NCI-H146 treated with DMSO at 0.1 percent for 48 hours (cell line): ENCODE results near the gene SLC27A3.
"Not testable (repeated sequence)": the region's sequence is repeated elsewhere in the genome, so short reads cannot be mapped to it uniquely, and the experiment has no call there.

Experiments used
- DNase-seq: peaks from one replicate; lab custom pipeline; 2025; ENCODE audit not compliant: unreplicated experiment; lab: John Stamatoyannopoulos, UW

SLC27A3 gene

DNA sequence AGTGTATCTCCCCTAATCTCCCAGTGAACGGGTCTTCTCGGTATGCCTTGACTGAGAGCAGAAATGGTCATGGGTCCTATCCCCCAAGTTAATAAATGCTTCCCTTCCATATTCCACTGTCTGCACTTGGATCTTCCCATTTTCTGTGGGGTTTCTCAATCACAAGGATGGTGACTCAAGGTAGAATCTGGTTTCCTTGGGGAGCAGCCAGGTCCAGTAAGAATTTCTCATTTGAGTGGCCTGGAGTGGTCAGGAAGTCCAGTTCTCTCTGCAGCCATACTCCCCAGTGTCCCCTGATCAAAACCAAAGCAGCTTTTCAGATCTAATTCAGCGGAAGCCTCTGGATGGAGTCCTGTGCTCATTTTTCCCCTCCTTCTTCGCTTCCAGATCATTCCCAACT is 14.8 kb upstream of the SLC27A3 start:
- DNase-seq: no peak

DNA sequence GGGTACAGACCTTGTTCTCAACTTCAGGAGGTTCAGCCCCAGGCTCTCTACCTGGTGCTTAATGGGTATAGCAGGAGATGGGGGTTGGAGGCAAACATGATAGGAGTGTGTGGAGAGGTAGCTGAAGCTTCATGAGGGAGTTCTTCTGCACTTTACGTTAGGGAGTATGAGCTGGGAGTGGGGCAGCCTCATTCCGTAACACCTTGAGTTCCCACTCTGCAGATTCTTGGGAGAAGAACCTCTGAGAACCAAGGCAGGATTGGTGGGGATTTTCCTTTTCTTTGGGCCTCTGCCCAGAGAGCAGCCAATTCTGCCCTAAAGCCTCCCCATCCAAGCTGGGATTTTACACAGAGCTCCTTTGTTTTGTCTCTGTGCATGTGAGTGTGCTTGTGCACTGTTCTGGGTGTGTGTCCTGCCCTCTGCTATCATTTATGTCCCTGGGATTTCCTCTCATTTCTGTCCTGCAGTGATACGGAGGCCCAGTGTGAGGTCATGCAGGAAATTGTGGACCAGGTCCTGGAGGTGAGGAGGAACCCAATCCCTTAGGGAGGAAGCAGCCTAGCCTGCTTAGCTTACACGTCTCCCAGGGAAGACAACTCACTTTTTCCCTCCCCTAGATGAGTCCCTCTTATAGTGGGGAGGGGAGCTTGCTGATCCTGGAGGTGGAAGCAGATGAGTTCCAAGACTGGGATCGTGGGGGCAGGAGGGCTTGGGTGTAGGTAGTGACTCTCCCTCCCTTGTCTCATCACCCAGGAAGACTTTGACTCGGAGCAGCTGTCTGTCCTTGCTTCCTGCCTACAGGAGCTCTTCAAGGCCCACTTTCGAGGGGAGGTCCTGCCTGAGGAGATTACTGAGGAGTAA is 11.6 kb upstream of the SLC27A3 start:
- no peak for DNase-seq

DNA sequence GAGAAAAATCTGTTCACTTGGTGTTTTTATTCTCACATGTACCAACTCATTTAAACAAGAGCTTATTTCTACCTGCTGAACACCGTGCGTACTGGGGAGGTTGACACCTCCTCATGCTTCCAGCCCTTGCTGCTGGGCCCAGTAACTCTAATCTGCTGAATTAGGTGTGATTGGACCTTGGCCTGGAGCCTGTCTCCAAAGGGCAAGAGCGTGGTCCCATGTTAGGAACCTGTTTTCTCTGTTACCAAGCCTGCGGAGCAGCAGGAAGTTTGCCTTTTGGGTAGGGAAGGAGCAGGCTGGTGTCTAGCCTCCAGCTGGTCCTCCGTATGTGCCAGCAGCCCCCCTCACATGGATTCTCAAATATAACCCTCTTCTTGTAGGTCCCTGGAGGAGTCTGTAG is 10.9 kb upstream of the SLC27A3 start:
- no peak for DNase-seq

DNA sequence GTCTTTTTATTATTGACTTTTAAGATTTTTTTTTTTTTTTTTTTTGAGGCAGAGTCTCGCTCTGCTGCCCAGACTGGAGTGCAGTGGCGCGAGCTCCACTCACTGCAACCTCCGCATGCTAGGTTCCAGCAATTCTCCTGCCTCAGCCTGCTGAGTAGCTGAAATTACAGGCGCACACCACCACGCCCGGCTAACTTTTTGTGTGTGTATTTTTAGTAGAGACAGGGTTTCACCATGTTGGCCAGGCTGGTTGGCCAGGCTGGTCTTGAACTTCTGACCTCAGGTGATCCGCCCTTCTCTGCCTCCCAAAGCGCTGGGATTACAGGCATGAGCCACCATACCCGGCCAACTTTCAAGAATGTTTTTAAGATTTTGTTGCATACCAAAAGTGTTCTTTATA is 8.5 kb upstream of the SLC27A3 start:
- DNase-seq: not testable (repeated sequence)

DNA sequence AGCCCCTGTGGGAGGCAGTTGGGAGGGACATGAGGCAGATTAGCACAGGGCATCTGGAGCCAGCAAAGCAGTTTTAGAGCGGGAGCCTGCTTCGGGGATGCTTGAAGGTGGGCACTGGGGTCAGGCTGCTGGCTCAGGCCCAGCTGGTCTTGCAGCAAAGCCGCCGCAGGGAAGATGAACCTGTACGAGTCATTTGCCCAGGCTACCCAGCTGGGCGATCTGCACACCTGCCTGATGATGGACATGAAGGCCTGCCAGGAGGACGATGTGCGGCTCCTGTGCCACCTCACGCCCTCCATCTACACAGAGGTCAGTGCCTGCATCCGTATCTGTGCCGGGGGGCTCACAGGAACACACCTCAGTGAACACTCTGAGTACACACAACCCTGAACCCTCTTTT is 7.7 kb upstream of the SLC27A3 start:
- no peak for DNase-seq

DNA sequence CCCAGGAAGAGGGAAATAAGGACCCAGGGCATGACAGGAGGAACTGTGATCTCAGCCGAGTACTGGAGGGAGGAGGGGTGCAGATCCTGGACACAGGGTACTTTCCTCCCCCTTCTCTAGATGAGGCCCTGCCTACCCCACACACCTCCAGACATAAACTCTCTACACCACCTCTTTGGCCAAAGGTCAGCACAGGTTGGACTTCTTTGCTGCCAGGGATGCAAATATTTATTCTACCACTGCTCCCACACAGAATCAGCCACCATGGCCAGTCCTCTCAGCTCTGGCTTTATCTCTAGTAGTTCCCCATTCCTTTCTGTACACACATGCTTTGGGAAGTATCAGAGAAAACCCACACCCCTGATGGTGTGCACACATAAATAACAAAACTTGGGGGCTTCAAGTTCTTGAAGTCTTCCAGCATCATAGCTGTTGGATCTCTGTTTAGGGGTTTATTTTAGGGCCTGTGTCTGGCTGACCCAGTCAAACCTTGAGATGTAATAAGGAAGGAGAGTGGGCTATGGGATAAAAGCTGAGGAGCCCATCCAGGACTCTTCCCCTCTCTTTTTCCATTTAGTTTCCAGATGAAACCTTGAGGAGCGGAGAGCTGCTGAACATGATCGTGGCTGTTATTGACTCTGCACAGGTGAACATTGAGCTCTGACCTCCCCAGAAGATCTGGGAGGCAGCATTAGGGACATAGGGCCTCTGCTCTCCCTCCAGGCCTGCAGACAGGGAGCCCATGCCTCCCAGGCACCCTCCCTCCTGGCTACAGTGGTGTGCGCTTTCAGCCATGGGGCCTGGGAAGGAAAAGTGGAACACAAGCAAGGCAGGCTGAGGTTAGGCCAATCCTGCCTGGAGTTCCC is 6.7 kb upstream of the SLC27A3 start:
- DNase-seq: no peak

DNA sequence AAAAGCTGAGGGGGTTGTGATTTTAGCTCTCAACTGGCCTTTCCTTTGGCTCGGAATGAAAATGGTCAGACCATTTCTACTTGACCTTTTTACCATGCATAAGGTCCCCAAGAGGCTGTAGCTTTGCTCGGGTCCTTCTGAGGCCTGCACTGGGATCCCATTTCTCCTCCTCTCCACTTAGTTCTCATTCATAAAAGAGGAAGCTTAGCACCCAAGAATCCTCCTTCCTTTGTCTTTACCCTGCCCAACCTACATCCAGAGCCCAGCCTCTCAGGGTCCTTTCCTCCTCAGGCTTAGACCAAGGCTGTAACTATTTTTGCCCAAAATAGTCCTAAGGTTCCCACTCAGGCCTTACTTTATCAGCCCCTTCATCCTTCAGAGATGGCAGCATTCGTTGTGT is 6.0 kb upstream of the SLC27A3 start:
- no peak for DNase-seq

DNA sequence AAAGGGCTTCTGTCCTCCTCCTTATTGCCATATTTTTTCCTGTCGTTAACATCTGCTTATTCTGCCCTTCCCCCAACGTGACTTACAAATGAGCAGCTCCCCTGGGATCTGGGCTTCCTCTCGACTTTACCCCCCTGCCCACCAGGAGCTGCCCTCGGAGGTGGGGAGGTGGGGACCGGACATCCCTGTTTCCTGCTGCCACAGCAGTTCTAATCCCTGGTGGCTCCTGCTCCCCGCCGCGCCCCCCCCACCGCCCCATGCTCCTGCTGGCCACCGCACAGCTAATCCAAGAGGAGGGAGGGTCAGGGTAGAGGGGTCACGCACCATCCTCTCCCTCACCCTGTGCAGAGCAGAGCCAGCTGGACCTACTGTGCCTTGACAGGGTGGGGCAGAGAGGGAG is 4.4 kb upstream of the SLC27A3 start:
- DNase-seq: no peak

DNA sequence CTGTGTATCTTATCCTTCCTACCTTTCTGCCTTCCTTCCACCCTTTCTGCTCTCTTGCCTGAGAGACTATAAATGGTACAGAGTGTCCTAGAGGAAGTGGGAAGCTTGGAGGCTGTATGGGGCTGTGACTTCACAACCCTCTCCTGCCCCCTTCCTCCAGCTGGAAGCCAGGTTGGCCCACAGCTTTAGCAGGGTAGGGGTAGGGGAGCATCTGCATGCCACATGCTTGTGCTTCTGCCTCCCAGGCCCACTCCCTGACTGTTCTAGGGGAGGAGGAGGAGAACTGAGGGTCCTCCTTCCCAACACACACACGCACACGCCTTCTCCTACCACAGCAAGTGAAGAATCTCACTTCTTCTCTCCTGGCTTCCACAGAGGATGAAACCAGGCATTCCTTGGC is 3.9 kb upstream of the SLC27A3 start:
- DNase-seq: no peak

DNA sequence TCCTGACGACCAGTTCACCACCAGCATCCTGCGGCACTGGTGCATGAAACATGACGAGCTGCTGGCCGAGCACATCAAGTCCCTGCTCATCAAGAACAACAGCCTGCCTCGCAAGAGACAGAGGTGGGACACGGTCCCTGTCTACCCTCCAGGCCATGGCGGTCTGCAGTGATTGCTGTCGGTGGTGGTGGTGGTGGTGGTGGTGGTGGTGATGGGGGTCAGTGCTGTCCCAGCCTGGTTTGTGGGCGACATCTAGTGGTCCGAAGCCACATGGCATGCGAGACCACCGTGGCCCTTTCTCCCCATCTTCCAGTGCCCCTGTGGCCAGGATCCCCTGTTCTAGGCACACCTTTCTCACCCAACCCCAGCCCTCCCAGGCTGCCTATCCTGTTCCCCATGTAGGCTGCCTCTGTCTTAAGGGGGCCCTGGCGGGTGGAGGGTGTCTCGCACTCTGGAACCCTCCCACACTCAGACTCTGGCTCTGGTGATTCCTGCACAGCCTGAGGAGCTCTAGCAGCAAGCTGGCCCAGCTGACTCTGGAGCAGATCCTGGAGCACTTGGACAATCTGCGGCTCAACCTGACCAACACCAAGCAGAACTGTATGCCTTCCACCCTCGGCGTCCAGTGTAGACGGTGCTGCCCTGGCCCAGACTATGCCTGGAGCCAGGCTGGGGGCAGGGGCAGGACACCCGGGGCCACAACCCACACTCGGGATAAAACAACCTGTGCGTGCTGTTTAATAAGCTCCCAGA is 3.2 kb upstream of the SLC27A3 start:
- no peak for DNase-seq

DNA sequence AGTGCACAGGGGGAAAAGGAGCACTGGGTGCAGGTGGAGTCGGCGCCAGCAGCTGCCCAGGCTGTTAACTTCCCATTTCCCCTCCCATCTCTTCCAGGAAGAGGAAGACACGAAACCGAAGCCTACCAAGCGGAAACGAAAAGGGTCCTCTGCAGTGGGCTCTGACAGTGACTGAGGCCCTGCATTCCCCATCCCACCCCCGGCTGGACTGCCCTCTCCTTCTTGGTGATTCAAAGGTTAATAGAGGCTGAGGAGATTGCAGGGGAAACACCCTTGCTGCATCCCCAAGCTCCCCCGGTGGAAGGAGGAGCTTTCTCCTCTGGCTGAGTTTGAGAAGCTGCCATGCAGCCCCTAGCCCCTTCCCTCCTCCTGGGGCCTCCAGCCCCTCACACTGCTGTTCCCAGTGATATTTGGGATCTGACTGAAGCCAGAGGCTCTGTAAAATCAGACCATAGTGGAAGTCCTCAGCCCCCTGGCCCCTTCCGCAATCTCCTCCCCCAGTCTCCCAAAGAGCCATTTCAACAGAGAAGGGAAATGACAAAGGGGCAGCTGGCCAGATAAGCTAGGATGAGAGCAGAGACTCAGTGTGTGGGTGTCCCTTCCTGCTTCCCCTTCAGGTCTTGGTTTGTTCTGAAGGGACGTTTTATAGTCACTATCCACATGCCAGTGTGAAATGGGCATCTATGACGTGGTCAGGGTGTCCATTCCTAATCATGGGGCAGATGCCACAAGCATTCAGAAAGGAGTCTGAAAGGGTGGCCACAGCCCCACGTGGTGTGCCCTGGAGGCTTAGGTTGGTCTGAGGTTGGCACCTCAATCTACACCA is 1.9 kb upstream of the SLC27A3 start:
- DNase-seq: no peak

DNA sequence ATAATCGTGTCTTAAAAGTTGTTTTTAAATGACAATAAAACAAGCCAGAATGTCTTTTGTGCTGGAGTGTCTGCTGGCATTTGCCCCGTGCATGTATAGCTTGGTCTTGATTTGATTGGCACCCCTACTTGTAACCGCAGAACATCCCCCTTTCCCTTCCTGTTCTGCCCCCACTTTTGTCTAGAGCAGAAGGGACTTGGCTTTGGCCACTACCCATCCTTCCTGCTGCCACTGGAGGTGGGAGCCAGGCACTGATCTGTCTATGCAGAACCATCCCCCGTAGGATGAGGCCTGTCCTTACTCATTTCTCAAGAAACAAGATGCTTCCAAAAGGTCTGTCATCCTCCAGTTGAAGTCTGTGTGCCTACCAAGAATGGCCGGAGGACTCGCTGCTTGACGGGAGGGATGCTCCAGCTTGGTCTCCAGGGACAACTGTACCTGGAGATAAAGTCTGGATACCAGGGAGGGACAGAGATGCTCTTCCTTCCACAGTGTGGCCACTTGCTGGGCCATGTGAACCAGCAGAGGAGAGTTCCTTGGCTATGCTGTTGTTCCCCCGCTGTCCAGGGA is 1.1 kb upstream of the SLC27A3 start:
- DNase-seq: no peak

DNA sequence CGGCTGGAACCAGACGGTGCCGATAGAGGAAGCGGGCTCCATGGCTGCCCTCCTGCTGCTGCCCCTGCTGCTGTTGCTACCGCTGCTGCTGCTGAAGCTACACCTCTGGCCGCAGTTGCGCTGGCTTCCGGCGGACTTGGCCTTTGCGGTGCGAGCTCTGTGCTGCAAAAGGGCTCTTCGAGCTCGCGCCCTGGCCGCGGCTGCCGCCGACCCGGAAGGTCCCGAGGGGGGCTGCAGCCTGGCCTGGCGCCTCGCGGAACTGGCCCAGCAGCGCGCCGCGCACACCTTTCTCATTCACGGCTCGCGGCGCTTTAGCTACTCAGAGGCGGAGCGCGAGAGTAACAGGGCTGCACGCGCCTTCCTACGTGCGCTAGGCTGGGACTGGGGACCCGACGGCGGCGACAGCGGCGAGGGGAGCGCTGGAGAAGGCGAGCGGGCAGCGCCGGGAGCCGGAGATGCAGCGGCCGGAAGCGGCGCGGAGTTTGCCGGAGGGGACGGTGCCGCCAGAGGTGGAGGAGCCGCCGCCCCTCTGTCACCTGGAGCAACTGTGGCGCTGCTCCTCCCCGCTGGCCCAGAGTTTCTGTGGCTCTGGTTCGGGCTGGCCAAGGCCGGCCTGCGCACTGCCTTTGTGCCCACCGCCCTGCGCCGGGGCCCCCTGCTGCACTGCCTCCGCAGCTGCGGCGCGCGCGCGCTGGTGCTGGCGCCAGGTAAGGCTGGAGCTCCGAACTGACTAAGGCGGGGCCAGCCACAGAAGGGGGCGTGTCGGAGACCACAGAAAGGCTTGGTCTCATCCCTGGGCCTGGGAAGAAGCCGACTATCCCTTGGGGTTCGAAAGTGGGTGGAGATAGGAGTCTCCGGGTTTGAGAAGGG is 486 bp downstream of the SLC27A3 start:
- DNase-seq: peak; percentile 73

DNA sequence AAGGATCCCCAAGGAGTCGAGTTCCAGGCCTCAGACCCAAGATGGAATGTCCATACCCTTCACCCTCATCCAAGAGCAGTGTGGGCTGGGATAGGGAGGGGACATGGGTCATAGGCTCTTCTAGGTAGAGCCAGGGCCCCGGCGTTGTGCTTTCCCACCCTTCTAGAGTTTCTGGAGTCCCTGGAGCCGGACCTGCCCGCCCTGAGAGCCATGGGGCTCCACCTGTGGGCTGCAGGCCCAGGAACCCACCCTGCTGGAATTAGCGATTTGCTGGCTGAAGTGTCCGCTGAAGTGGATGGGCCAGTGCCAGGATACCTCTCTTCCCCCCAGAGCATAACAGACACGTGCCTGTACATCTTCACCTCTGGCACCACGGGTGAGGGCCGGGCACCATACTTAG is 1.1 kb downstream of the SLC27A3 start:
- no peak for DNase-seq

DNA sequence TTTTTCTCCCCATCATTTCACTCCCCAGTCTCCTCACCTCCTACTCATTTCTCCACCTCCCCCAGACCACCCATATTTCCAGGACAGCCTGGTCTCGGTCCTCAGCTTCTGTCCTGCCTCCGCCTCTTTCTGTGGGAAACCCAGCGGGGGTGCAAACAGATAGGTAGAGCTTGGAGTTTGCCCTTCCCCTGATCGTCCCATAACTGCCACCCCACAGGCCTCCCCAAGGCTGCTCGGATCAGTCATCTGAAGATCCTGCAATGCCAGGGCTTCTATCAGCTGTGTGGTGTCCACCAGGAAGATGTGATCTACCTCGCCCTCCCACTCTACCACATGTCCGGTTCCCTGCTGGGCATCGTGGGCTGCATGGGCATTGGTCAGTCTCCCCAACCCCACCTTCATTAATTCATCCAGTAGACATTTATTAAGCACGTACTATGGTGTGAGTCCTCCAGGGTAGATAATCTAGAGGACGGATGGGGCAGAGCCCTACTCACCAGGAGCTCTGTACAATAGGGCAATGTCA is 1.7 kb downstream of the SLC27A3 start:
- DNase-seq: no peak

DNA sequence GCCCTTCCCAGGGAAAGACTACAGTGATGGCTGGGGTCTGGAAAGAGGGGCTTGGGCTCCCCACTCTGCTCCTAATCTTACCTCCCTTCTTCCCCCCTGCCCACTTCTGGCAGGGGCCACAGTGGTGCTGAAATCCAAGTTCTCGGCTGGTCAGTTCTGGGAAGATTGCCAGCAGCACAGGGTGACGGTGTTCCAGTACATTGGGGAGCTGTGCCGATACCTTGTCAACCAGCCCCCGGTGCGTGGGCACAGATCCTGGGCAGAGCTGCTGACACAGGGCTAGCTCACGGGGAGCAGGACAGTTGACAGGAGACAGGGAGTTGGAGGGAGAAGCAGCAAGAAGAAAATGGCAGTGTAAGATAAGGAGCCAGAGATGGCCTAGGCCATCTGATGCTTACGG is 2.4 kb downstream of the SLC27A3 start:
- DNase-seq: no peak

DNA sequence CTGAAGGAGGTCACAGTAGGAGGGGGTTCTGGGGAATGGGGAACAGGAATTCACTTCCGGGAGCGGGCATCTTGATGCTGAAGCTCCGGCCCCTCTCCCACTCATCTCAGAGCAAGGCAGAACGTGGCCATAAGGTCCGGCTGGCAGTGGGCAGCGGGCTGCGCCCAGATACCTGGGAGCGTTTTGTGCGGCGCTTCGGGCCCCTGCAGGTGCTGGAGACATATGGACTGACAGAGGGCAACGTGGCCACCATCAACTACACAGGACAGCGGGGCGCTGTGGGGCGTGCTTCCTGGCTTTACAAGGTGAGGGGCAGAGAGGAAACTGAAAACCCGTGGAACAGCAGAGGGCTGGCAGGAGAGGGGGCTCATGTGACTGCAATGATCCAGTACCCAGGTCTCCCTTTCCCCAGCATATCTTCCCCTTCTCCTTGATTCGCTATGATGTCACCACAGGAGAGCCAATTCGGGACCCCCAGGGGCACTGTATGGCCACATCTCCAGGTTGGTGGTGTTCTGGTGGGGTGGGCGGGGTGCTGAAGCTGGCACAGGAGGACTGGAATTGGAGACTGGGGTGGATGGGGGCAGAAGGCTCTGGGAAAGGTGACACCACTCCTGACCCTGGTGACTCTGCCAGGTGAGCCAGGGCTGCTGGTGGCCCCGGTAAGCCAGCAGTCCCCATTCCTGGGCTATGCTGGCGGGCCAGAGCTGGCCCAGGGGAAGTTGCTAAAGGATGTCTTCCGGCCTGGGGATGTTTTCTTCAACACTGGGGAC is 3.0 kb downstream of the SLC27A3 start:
- no peak for DNase-seq

DNA sequence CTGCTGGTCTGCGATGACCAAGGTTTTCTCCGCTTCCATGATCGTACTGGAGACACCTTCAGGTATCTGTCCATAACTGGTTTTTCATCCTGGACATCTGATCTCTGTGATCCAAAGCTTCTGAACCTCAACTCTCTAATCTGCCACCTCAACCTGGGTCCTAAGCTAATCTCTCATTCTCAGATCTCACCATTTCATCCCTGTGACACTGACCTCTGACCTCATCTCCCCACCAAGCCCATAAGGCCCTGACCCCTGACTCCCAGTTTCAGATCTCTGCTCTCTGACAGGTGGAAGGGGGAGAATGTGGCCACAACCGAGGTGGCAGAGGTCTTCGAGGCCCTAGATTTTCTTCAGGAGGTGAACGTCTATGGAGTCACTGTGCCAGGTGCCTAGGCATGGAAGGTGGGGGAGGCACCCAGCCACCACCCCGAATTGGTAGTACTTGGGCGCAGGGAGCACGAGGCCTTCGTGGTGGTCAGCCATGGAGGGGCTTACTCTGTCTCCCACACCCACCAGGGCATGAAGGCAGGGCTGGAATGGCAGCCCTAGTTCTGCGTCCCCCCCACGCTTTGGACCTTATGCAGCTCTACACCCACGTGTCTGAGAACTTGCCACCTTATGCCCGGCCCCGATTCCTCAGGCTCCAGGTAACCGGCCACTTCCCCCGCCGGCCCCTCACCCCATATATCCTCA is 3.8 kb downstream of the SLC27A3 start:
- DNase-seq: no peak
